CD4-positive, alpha-beta T cell treated with Interleukin-1 beta for 1 hour (primary cell): ENCODE data around the gene KIF13A.
A peak's percentile ranks its signal among the peaks of the same experiment; 100 is the strongest.
"Not testable (repeated sequence)": the region's sequence is repeated elsewhere in the genome, so short reads cannot be mapped to it uniquely, and the experiment has no call there.

Experiments used
- DNase-seq, 2 donors: peaks; one replicate each; pipeline ENCODE4 v3.0.0-alpha.2; 2020 to 2022

The KIF13A gene

GRCh38 chr6:17771609-17772008, 215.8 kb downstream of the KIF13A start:
- DNase-seq, result peak in 1 of 2 donors; percentile 4

- DNase-seq, result no peak
Measured at GRCh38 chr6:17768881-17769280, 218.6 kb downstream of the KIF13A start.

- DNase-seq, result no peak
Measured at GRCh38 chr6:17768388-17768787, 219.0 kb downstream of the KIF13A start.

GRCh38 chr6:17762651-17763050, 224.8 kb downstream of the KIF13A start:
- no peak for DNase-seq

- DNase-seq, result no peak
Measured at GRCh38 chr6:17758119-17758518, 229.3 kb downstream of the KIF13A start.

GRCh38 chr6:17754254-17754653, 233.2 kb downstream of the KIF13A start:
- no peak for DNase-seq

- DNase-seq, result not testable (repeated sequence)
Measured at GRCh38 chr6:17745324-17745723, 242.1 kb downstream of the KIF13A start.

- not testable (repeated sequence) for DNase-seq
Measured at GRCh38 chr6:17744757-17745308, 242.6 kb downstream of the KIF13A start.

- DNase-seq, result no peak
Measured at GRCh38 chr6:17744019-17744756, 243.2 kb downstream of the KIF13A start.

- DNase-seq, result no peak
Measured at GRCh38 chr6:17741507-17741906, 245.9 kb downstream of the KIF13A start.

- DNase-seq, result no peak
Measured at GRCh38 chr6:17740559-17741220, 246.7 kb downstream of the KIF13A start.

GRCh38 chr6:17737704-17738252, 249.7 kb downstream of the KIF13A start:
- DNase-seq, result no peak

GRCh38 chr6:17735311-17735710, 252.1 kb downstream of the KIF13A start:
- not testable (repeated sequence) for DNase-seq

GRCh38 chr6:17730078-17730704, 257.2 kb downstream of the KIF13A start:
- no peak for DNase-seq

- no peak for DNase-seq
Measured at GRCh38 chr6:17729223-17730077, 258.0 kb downstream of the KIF13A start.

- no peak for DNase-seq
Measured at GRCh38 chr6:17728551-17729222, 258.7 kb downstream of the KIF13A start.

- DNase-seq, result no peak
Measured at GRCh38 chr6:17725083-17725482, 262.4 kb downstream of the KIF13A start.

GRCh38 chr6:17724341-17724740, 263.1 kb downstream of the KIF13A start:
- DNase-seq, result no peak

- no peak for DNase-seq
Measured at GRCh38 chr6:17721671-17722070, 265.8 kb downstream of the KIF13A start.

GRCh38 chr6:17719323-17720041, 268.0 kb downstream of the KIF13A start:
- DNase-seq, result no peak

GRCh38 chr6:17716221-17716620, 271.2 kb downstream of the KIF13A start:
- DNase-seq, result no peak
